Activated T-cell treated with anti-CD3 and anti-CD28 coated beads for 48 hours (primary cell): ENCODE results near the gene PIM2.

Experiments
- DNase-seq: peaks from one replicate; pipeline ENCODE4 v3.0.0-alpha.2; 2020; ENCODE audit warnings: low read depth

Gene PIM2

DNA sequence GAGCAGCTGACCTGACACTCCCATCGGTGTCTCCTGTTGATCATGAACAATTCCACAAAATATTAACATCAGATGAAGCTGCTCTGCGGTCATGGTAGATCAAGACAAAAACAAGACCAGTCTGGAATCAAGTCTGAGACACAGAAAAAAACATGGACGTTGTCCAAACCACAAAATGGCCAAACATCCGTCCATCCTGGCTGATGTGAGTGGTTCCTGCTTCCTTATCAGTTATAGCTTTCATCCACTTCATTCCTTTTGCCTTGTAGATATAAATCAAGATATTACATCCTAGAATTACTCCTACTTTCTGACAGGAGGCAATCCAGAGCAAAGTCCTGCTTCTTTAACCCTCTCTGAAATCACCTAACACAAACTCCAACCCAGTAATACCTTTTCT, 54.6 kb downstream of the PIM2 start:
- DNase-seq = no peak
